Spinal cord (tissue), 10 donors: ENCODE data around the gene CDC27. TPM values are rescaled to one million over a fixed set of nuclear protein-coding genes. Genes with fewer than 3 reads are reported as not detected.
A peak's percentile ranks its signal among the peaks of the same experiment; 100 is the strongest.
"Not testable (repeated sequence)": the region's sequence is repeated elsewhere in the genome, so short reads cannot be mapped to it uniquely, and the experiment has no call there.

Source experiments
- DNase-seq, 6 donors: peaks; one replicate each; pipeline versions ENCODE4 v3.0.0 to v3.0.0-alpha.2; 2013 to 2015; ENCODE audit warnings: low spot score in 6 of 6, low read depth in 4 of 6
- H3K27ac ChIP-seq: one replicate; pipeline ENCODE4 v1.5.1; 2013; ENCODE audit warnings: low read depth, low read length, control low read depth
- H3K27me3 ChIP-seq: one replicate; pipeline ENCODE4 v1.6.1; 2013; ENCODE audit warnings: low read length; ENCODE audit not compliant: control insufficient read depth, insufficient read depth
- H3K36me3 ChIP-seq: one replicate; pipeline ENCODE4 v1.6.1; 2013; ENCODE audit warnings: low read length; ENCODE audit not compliant: control insufficient read depth, insufficient read depth
- H3K4me1 ChIP-seq: one replicate; pipeline ENCODE4 v1.6.1; 2013; ENCODE audit warnings: low read length; ENCODE audit not compliant: control insufficient read depth, insufficient read depth
- H3K4me3 ChIP-seq: one replicate; pipeline ENCODE4 v1.5.1; 2013; ENCODE audit warnings: low read depth, low read length, control low read depth
- H3K9me3 ChIP-seq: one replicate; pipeline ENCODE4 v1.6.1; 2013; ENCODE audit warnings: low read length; ENCODE audit not compliant: control insufficient read depth, insufficient read depth
- WGBS: methylation state at CpG from one replicate; pipeline ENCODE4 v1.1.5; 2013; ENCODE audit warnings: missing lambda C conversion rate; ENCODE audit not compliant: insufficient coverage; 5-methylcytosine and 5-hydroxymethylcytosine counted together
- polyA plus RNA-seq, 2 donors: library from polyadenylated mRNA; unstranded; fragments of 120-200 nt; gene quantifications; one replicate each; pipeline ENCODE4 v1.2.1, GENCODE V29; 2013; ENCODE audit not compliant: insufficient read length in 2 of 2
- total RNA-seq, 2 donors: library from RNA; depleted of rRNA in 1 of 2; stranded (reverse); fragments of 120-200 nt in 1 of 2; fragments of >200 nt in 1 of 2; gene quantifications; one replicate each; pipeline versions ENCODE4 v1.2.3 to v1.2.4, GENCODE V29; 2013 to 2014
- donor health status: healthy.

The CDC27 gene
- total and polyA plus RNA-seq, 4 donors = 38.2 to 121 (median 66.3) TPM

- Histone ChIP-seq H3K4me1 (peaks cover 8% of the 10 kb centered on the region), H3K27ac (no peak overlapping the region), H3K9me3 (peaks cover 2% of the 10 kb centered on the region), H3K4me3 (no peak overlapping the region), H3K36me3 (no peaks in the 10 kb centered on the region), H3K27me3 (no peaks in the 10 kb centered on the region)
- no peak for DNase-seq
- WGBS = 100% methylated on average over 2 of the region's 4 CpGs
Measured at GRCh38 chr17:47222047-47222446, 33.0 kb upstream of the CDC27 start.

- no peak overlapping the region for H3K27ac ChIP-seq
- H3K4me3 ChIP-seq = no peak overlapping the region
- peaks cover 2% of the 10 kb centered on the region for H3K9me3 ChIP-seq
- DNase-seq = no peak
- no peaks in the 10 kb centered on the region for H3K36me3 ChIP-seq
- H3K27me3 ChIP-seq = no peaks in the 10 kb centered on the region
- H3K4me1 ChIP-seq = peaks cover 8% of the 10 kb centered on the region
- 79% methylated on average over 4 of the region's 6 CpGs for WGBS
Measured at GRCh38 chr17:47221154-47221553, 32.1 kb upstream of the CDC27 start.

- Histone ChIP-seq H3K4me1 (peaks cover 8% of the 10 kb centered on the region), H3K36me3 (no peaks in the 10 kb centered on the region), H3K27ac (no peak overlapping the region), H3K9me3 (peaks cover 2% of the 10 kb centered on the region), H3K4me3 (no peak overlapping the region), H3K27me3 (no peaks in the 10 kb centered on the region)
- 18% methylated on average over 2 of the region's 7 CpGs for WGBS
- DNase-seq = no peak
Measured at GRCh38 chr17:47220531-47220999, 31.5 kb upstream of the CDC27 start.

- Histone ChIP-seq H3K4me3 (no peak overlapping the region), H3K27ac (no peak overlapping the region), H3K9me3 (peaks cover 2% of the 10 kb centered on the region), H3K4me1 (peaks cover 6% of the 10 kb centered on the region), H3K27me3 (no peaks in the 10 kb centered on the region), H3K36me3 (no peaks in the 10 kb centered on the region)
- WGBS = 89% methylated on average over 12 of the region's 21 CpGs
- DNase-seq = no peak
Measured at GRCh38 chr17:47219621-47220475, 30.8 kb upstream of the CDC27 start.

- 79% methylated on average over 4 of the region's 6 CpGs for WGBS
- no peak overlapping the region for H3K4me3 ChIP-seq
- H3K27ac ChIP-seq = no peak overlapping the region
- no peaks in the 10 kb centered on the region for H3K36me3 ChIP-seq
- no peaks in the 10 kb centered on the region for H3K27me3 ChIP-seq
- H3K4me1 ChIP-seq = peaks cover 3% of the 10 kb centered on the region
- no peaks in the 10 kb centered on the region for H3K9me3 ChIP-seq
- DNase-seq = no peak
Measured at GRCh38 chr17:47218896-47219430, 29.9 kb upstream of the CDC27 start.

GRCh38 chr17:47217279-47217678 lies 28.2 kb upstream of the CDC27 start:
- not testable (repeated sequence) for H3K4me1 ChIP-seq, H3K27me3 ChIP-seq, H3K4me3 ChIP-seq, H3K36me3 ChIP-seq, H3K27ac ChIP-seq, H3K9me3 ChIP-seq, DNase-seq
- WGBS = no CpG with 5 or more reads among the region's 2 CpGs

GRCh38 chr17:47216821-47217220 lies 27.7 kb upstream of the CDC27 start:
- 86% methylated on average over 1 of the region's 4 CpGs for WGBS
- not testable (repeated sequence) for H3K4me1 ChIP-seq, H3K9me3 ChIP-seq, H3K27ac ChIP-seq, H3K4me3 ChIP-seq, H3K36me3 ChIP-seq, H3K27me3 ChIP-seq, DNase-seq

- WGBS = no CpG with 5 or more reads among the region's 3 CpGs
- Histone ChIP-seq H3K4me1 (peaks cover 3% of the 10 kb centered on the region), H3K27me3 (no peaks in the 10 kb centered on the region), H3K4me3 (no peak overlapping the region), H3K36me3 (no peaks in the 10 kb centered on the region), H3K27ac (no peak overlapping the region), H3K9me3 (no peaks in the 10 kb centered on the region)
- peak in 1 of 6 donors; percentile 47 for DNase-seq
Measured at GRCh38 chr17:47214931-47215330, 25.8 kb upstream of the CDC27 start.

GRCh38 chr17:47213540-47213939 lies 24.4 kb upstream of the CDC27 start:
- Histone ChIP-seq H3K27ac (no peak overlapping the region), H3K9me3 (no peaks in the 10 kb centered on the region), H3K4me3 (no peak overlapping the region), H3K4me1 (peaks cover 3% of the 10 kb centered on the region), H3K27me3 (no peaks in the 10 kb centered on the region), H3K36me3 (no peaks in the 10 kb centered on the region)
- DNase-seq = no peak
- WGBS = 47% methylated on average over 2 of the region's 4 CpGs

GRCh38 chr17:47212458-47212857 lies 23.4 kb upstream of the CDC27 start:
- WGBS = 64% methylated on average over 2 of the region's 2 CpGs
- Histone ChIP-seq H3K27me3 (no peaks in the 10 kb centered on the region), H3K27ac (no peak overlapping the region), H3K36me3 (no peaks in the 10 kb centered on the region), H3K4me3 (no peak overlapping the region), H3K4me1 (peaks cover 3% of the 10 kb centered on the region), H3K9me3 (no peaks in the 10 kb centered on the region)
- DNase-seq = no peak
